Vagina (tissue), 2 donors: ENCODE measurements around the gene TRIO.

ENCODE experiments used
- CTCF ChIP-seq, 3 experiments: fragments of 450-650 bp in 2 of 3; fragments of 200-600 bp in 1 of 3; sonication (generic) in 1 of 3; IDR thresholded peaks; one replicate each; pipeline ENCODE4 v1.5.1; 2017 to 2019; ENCODE audit warnings: antibody characterized with exemption in 3 of 3, mild to moderate bottlenecking in 2 of 3, moderate library complexity in 2 of 3
- POLR2A ChIP-seq, 2 donors: fragments of 450-650 bp; IDR thresholded peaks; one replicate each; pipeline ENCODE4 v1.6.1; 2017; ENCODE audit warnings: antibody characterized with exemption in 2 of 2, mild to moderate bottlenecking in 2 of 2, moderate library complexity in 2 of 2
- POLR2AphosphoS5 ChIP-seq, 2 donors: sonication (generic); formaldehyde crosslinking; IDR thresholded peaks; one replicate each; pipeline ENCODE4 v1.9.0; 2017; ENCODE audit warnings: antibody characterized with exemption in 2 of 2, mild to moderate bottlenecking in 2 of 2, low read depth in 1 of 2; ENCODE audit not compliant: insufficient read depth in 1 of 2

DNA sequence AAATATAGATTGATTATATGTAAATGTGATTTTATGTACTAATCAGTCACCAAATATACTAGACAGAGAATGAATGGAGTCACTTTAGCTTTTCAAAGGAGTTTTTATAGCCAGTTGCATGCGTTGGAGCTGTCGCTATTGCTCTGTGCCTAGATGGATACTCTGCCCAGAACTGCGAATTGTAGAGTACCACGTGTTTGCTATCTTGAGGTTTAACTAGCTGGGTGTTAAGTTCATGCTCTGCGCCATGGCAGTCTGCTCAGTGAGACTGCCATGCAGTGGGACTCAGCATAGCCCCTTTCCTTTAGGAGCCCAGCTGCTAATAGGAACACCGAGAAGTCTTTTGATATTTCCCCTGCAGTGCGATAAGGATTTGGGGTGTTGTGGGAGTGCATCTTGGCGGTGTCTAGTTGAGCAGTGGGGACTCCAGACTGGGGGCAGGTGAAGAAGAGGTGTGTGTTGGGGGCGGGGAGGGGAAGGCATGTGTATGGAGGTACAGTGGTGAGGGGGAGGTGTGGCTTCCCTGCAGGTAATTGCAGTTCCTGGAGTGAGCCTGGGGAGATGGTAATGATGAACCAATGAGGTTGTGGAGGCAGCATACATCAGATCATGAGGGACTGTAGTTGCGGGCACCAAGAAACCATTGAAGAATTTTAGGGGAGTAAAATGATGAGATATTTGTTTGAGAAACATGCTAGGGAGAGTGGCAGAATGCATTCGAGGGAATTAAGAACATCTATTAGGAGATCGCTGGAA lies 118.9 kb downstream of the TRIO start:
- no peak for TF ChIP-seq CTCF (IDR thresholded peaks at IDR 0.05)
- TF ChIP-seq POLR2AphosphoS5 (IDR thresholded peaks at IDR 0.05; ENCODE audit: insufficient read depth in 1 of 2, low read depth in 1 of 2) = no peak
- TF ChIP-seq POLR2A (IDR thresholded peaks at IDR 0.05) = no peak
